Left renal cortex interstitium (tissue), 4 donors: Measurements from ENCODE around the gene C10orf95. TPM values are rescaled to one million over a fixed set of nuclear protein-coding genes. Genes with fewer than 3 reads are reported as not detected.

Experiments
- DNase-seq, 4 donors: peaks; one replicate each; pipeline ENCODE4 v3.0.0-alpha.2; 2013; ENCODE audit warnings: low read depth in 4 of 4, low spot score in 2 of 4, missing footprints in 1 of 4
- polyA plus RNA-seq, 4 donors: library from polyadenylated mRNA; unstranded; fragments of 120-200 nt; gene quantifications; one replicate each; pipeline ENCODE4 v1.2.1, GENCODE V29; 2013; ENCODE audit not compliant: insufficient read length in 4 of 4

The C10orf95 gene
- polyA plus RNA-seq, 4 donors = 0.44 to 2.4 (median 1.4) TPM

GRCh38 chr10:102435529-102436233, 15.7 kb downstream of the C10orf95 start:
- DNase-seq = no peak

DNA sequence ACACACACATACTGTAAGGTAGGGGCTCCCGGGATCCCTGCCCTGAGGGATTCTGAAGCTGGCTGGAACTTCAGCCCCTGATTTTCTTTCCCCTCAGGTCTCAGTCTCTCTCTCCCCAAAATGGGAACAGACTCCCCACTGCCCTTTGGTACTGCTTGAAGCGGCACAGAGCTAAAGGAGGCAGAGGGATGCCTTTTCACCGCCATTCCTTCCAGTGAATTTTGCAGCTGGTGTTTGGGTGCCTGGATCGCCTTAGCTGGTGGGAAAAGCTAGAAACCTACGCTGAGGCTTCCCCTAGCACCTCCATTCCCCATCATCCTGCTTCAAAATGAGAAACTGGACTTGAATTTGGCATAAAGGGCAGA, 16.2 kb downstream of the C10orf95 start:
- no peak for DNase-seq

GRCh38 chr10:102434394-102435132, 16.8 kb downstream of the C10orf95 start:
- DNase-seq = no peak

DNA sequence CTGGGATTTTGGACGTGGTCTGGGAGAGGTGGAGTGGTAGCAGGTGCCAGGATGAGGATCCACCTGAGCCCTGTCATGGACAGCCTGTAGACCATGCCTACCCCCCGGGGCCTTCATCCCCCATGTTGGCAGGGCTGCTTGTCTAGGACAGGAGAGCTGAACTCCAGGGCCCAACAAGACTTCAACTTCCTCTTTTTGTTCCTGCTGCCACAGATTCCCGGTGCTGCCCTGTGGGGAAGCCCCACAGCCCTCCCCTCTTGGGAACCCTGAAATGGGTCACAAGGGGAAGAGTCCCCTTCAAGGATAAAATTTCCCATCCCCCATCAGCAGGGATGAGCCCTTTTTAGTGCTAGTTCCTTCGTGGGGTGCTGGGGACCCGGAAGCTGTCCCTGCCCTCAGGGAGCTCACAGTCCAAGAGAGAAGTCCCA, 17.7 kb downstream of the C10orf95 start:
- no peak for DNase-seq

- DNase-seq = peak; percentile 93 to 98 (median 94)
These were observed 19.0 kb downstream of the C10orf95 start, which contains the start of gene CUEDC2 for GRCh38 chr10:102432162-102432950. CUEDC2 (minus strand) TSS chr10:102432574; CDS start chr10:102425188, 7,386 bp downstream.

GRCh38 chr10:102431452-102432124, 19.8 kb downstream of the C10orf95 start:
- no peak for DNase-seq

- DNase-seq = no peak
These were observed 21.9 kb downstream of the C10orf95 start for GRCh38 chr10:102429468-102429867.

DNA sequence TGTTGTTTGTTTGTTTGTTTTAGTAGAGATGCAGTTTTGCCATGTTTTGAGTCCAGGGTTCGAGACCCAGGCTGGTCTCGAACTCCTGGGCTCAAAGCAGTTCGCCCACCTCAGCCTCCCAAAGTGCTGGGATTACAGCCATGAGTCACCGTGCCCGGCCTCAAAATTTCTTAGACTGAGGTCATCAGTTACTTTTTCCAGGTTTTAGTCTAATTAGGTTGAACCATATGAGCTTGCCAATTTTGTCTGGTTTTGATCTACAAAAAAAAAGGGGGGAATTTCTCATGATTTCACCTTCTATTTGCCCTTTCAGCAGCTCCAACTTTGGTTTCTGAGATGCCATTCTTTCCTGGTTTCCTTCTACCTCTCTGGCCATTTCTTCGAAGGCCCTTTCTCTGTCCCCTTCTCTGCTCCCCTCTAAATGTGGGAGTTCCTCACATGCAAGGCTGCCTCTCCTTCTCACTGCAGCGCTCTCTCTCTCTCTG, 24.5 kb downstream of the C10orf95 start:
- no peak for DNase-seq

DNA sequence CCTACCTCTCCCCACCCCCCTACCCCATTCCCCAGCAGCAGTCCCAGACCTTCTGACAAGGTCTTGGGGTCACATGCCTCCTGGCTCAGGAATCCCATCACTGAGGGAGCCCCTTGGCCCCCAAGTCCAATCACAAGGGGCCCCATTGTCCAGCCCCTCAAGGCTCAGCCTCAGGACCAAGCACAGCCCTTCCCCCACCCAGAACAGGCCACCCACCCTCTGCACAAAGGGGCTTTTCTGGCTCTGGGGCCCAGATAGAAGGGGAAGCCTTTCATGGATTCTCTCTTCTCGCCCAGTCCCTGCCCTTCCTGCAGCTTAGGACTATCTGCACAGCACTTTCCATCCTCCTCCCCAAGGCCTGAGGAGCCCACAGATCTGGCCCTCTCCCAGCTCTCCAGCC, 25.9 kb downstream of the C10orf95 start:
- DNase-seq = no peak

GRCh38 chr10:102424916-102425315, 26.4 kb downstream of the C10orf95 start:
- DNase-seq = no peak

GRCh38 chr10:102424145-102424544, 27.2 kb downstream of the C10orf95 start:
- DNase-seq = no peak

DNA sequence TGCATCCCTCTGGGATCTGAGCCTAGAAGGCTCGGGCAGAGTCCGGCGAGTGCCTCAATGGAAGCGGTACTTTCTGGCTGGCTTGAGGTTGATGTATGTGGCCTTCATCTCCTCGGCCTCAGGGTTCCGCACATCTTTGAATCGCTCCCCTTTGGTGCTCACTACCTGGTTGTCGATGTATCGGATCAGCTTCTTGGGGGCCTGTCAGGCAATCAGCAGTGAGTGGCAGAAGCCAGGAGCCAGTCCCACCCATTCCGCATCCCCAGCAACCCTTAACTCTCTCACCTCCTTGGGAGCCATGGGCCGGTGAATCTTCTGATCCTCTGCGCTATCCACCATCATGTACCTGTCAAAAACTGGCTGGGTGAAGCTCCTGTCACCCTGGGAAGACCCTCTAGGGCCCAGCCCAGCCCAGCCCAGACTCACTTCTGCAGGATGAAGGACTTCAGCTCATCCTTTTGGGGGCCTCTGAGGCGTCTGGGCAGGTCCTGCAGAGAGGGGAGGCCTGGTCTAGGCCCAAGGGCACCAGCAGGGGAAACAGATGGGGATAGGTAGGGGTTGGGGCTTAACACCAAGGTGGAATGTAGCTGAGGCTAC, 27.9 kb downstream of the C10orf95 start:
- no peak for DNase-seq

- no peak for DNase-seq
These were observed 28.7 kb downstream of the C10orf95 start for GRCh38 chr10:102422545-102423129.

GRCh38 chr10:102421757-102422512, 29.4 kb downstream of the C10orf95 start:
- DNase-seq = no peak

GRCh38 chr10:102421507-102421756, 29.9 kb downstream of the C10orf95 start:
- DNase-seq = no peak

DNA sequence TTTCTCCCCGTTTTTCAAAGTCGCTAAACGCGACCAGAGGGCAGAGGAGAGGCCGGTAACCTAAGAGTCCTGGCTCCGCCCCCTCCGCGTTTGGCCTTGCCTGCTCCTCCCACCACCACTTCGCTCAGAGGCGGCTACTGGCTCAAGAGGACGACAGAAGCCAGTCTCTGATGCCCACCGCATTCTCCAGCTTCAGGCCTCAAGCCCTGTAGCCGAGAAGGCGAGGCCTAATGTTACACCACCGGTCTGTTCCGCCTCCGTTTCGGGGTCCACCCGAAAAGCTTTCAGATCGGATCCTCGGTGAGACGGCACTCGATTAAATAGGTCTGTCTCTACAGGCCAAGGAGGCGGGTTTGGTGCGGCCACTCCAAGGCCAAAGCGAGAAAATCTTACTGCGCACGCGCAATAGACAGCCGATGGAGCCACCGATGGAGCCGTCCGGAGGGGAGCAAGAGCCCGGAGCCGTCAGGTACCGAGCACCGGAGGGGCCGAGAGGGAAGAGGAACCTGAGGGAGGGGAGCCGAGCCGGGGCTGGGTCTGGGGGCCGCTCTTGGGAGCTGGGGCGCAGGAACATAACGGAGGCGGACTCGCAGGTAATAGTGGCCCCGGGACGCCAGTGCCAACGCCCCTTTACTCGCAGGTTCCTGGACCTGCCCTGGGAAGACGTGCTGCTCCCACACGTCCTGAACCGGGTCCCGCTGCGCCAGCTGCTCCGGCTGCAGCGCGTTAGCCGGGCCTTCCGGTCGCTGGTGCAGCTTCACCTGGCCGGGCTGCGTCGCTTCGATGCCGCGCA, 30.4 kb downstream of the C10orf95 start, which contains the start of gene FBXL15:
Gene FBXL15, plus strand, starts transcription at position 123 of the 793 bp plus-strand sequence. Its CDS starts 294 bp downstream, at position 417.
- DNase-seq = peak; percentile 93 to 99 (median 98)

GRCh38 chr10:102420181-102420713, 31.1 kb downstream of the C10orf95 start:
- DNase-seq = no peak
